IMR-90 (cell line): Measurements from ENCODE around the gene LMO2. TPM values are rescaled to one million over a fixed set of nuclear protein-coding genes. Genes with fewer than 3 reads are reported as not detected.

ENCODE experiments used
- ATAC-seq: fragments of 200-7000 bp; cut with Tn5 transposase; 2 replicates; pipeline ENCODE4 v1.9.1; 2020; ENCODE audit warnings: low read depth, mild to moderate bottlenecking, moderate library complexity
- BruUV-seq: library from RNA; stranded (reverse); fragments of 400-500 nt; replicated peaks from 2 replicates; lab custom pipeline; 2021; lab: Mats Ljungman, UMichigan
- CTCF ChIA-PET: fragments of 300-600 bp; formaldehyde crosslinking; extraction: SDS; loops from one replicate; lab custom pipeline; 2021; ENCODE audit warnings: antibody characterized with exemption; lab: Yijun Ruan, JAX
- POLR2A ChIA-PET: fragments of 300-600 bp; sonication (Branson Sonifier 250); formaldehyde crosslinking; loops from one replicate; lab custom pipeline; 2022; ENCODE audit warnings: antibody characterized with exemption; ENCODE audit not compliant: unreplicated experiment; lab: Charles Lee
- DNase-seq: peaks from one replicate; pipeline ENCODE4 v3.0.0; 2013
- H2AFZ ChIP-seq: replicated peaks from 2 replicates; pipeline ENCODE3; 2013; ENCODE audit warnings: low read length, mild to moderate bottlenecking; ENCODE audit not compliant: poor library complexity
- H2AK5ac ChIP-seq: 2 replicates; pipeline ENCODE4 v1.6.1; 2013; ENCODE audit warnings: low read depth, low read length, inconsistent platforms
- H2AK9ac ChIP-seq: replicated peaks from 2 replicates; pipeline ENCODE3; 2013; ENCODE audit warnings: mild to moderate bottlenecking, low read depth, low read length, moderate library complexity; ENCODE audit not compliant: poor library complexity
- H2BK120ac ChIP-seq: 2 replicates; pipeline ENCODE4 v1.6.1; 2013; ENCODE audit warnings: low read depth, low read length, inconsistent platforms
- H2BK15ac ChIP-seq: 3 replicates; pipeline ENCODE4 v1.6.1; 2013; ENCODE audit warnings: low read depth, low read length, inconsistent platforms
- H2BK20ac ChIP-seq: 2 replicates; pipeline ENCODE4 v1.6.1; 2013; ENCODE audit warnings: low read depth, mild to moderate bottlenecking, inconsistent platforms, low read length, moderate library complexity
- H2BK5ac ChIP-seq: 2 replicates; pipeline ENCODE4 v1.6.1; 2013; ENCODE audit warnings: mild to moderate bottlenecking, low read depth, low read length, inconsistent platforms; ENCODE audit not compliant: poor library complexity, severe bottlenecking
- H3K14ac ChIP-seq: replicated peaks from 2 replicates; pipeline ENCODE4 v1.6.1; 2013; ENCODE audit warnings: low read depth, low read length, inconsistent platforms
- H3K18ac ChIP-seq: 2 replicates; pipeline ENCODE4 v1.6.1; 2013; ENCODE audit warnings: low read depth, low read length, control low read depth
- H3K23ac ChIP-seq: 2 replicates; pipeline ENCODE4 v1.6.1; 2013; ENCODE audit warnings: low read depth, low read length, inconsistent platforms
- H3K27ac ChIP-seq: 2 replicates; pipeline ENCODE4 v1.5.1; 2013; ENCODE audit warnings: mild to moderate bottlenecking, control low read depth, low read length; ENCODE audit not compliant: insufficient read depth
- H3K27me3 ChIP-seq: 2 replicates; pipeline ENCODE4 v1.6.1; 2013; ENCODE audit warnings: low read length; ENCODE audit not compliant: control insufficient read depth, insufficient read depth
- H3K36me3 ChIP-seq: 2 replicates; pipeline ENCODE4 v1.6.1; 2013; ENCODE audit warnings: low read length, mixed read lengths; ENCODE audit not compliant: control insufficient read depth, insufficient read depth
- H3K4ac ChIP-seq: 2 replicates; pipeline ENCODE4 v1.6.1; 2013; ENCODE audit warnings: low read depth, low read length, inconsistent platforms
- H3K4me1 ChIP-seq: 2 replicates; pipeline ENCODE4 v1.6.1; 2013; ENCODE audit warnings: low read length, mixed read lengths; ENCODE audit not compliant: control insufficient read depth, insufficient read depth
- H3K4me2 ChIP-seq: 2 replicates; pipeline ENCODE4 v1.6.1; 2013; ENCODE audit warnings: low read depth, mild to moderate bottlenecking, control low read depth, low read length, moderate library complexity
- H3K4me3 ChIP-seq: 2 replicates; pipeline ENCODE4 v1.5.1; 2013; ENCODE audit warnings: low read depth, mild to moderate bottlenecking, control low read depth, low read length, moderate library complexity; ENCODE audit not compliant: insufficient read depth
- H3K56ac ChIP-seq: 2 replicates; pipeline ENCODE4 v1.6.1; 2013; ENCODE audit warnings: low read length, inconsistent platforms; ENCODE audit not compliant: insufficient read depth; ENCODE audit errors: extremely low read depth
- H3K79me1 ChIP-seq, 2 experiments: 2 replicates each; pipeline ENCODE4 v1.6.1; 2013; ENCODE audit warnings: low read length in 2 of 2, inconsistent platforms in 1 of 2, low read depth in 1 of 2
- H3K9ac ChIP-seq: 2 replicates; pipeline ENCODE4 v1.6.1; 2013; ENCODE audit warnings: low read depth, low read length, control low read depth
- H3K9me1 ChIP-seq: 2 replicates; pipeline ENCODE4 v1.6.1; 2013; ENCODE audit warnings: low read length, inconsistent platforms; ENCODE audit not compliant: insufficient read depth
- H3K9me3 ChIP-seq: 2 replicates; pipeline ENCODE4 v1.6.1; 2013; ENCODE audit warnings: low read length; ENCODE audit not compliant: control insufficient read depth, insufficient read depth
- H4K20me1 ChIP-seq: 2 replicates; pipeline ENCODE4 v1.6.1; 2013; ENCODE audit warnings: low read length, inconsistent platforms; ENCODE audit not compliant: insufficient read depth
- H4K5ac ChIP-seq: 2 replicates; pipeline ENCODE4 v1.6.1; 2013; ENCODE audit warnings: mild to moderate bottlenecking, low read depth, low read length, control low read depth
- H4K8ac ChIP-seq, 2 experiments: 2 replicates each; pipeline ENCODE4 v1.6.1; 2013; ENCODE audit warnings: low read depth in 2 of 2, low read length in 2 of 2, control low read depth in 1 of 2, inconsistent platforms in 1 of 2
- H4K91ac ChIP-seq: 2 replicates; pipeline ENCODE4 v1.6.1; 2013; ENCODE audit warnings: low read depth, low read length, inconsistent platforms; ENCODE audit not compliant: insufficient read depth
- BHLHE40 ChIP-seq: fragments of 150-350 bp; IDR thresholded peaks from 2 replicates; pipeline ENCODE4 v1.6.1; 2016; ENCODE audit warnings: mild to moderate bottlenecking, low read depth, low read length
- CTCF ChIP-seq: conservative IDR thresholded peaks from 2 replicates; pipeline ENCODE4 v1.5.1; 2012; ENCODE audit warnings: mild to moderate bottlenecking, low read depth, low read length, improper control_type of control experiment
- NFE2L2 ChIP-seq: fragments of 150-350 bp; IDR thresholded peaks from 2 replicates; pipeline ENCODE4 v1.6.1; 2016; ENCODE audit warnings: low read depth, mild to moderate bottlenecking, low read length
- RAD21 ChIP-seq: IDR thresholded peaks from 2 replicates; pipeline ENCODE4 v1.6.1; 2012; ENCODE audit warnings: low read length, improper control_type of control experiment
- RCOR1 ChIP-seq: IDR thresholded peaks from 2 replicates; pipeline ENCODE4 v1.6.1; 2012; ENCODE audit warnings: mild to moderate bottlenecking, low read length, improper control_type of control experiment; ENCODE audit not compliant: insufficient replicate concordance
- USF2 ChIP-seq: fragments of 150-350 bp; IDR thresholded peaks from 2 replicates; pipeline ENCODE4 v1.6.1; 2017; ENCODE audit warnings: mild to moderate bottlenecking, antibody characterized with exemption, low read length, low read depth
- WGBS, 2 experiments: methylation state at CpG; one replicate each; pipeline versions ENCODE4 v1.1.5 to v1.1.7; 2013; ENCODE audit warnings: missing lambda C conversion rate in 2 of 2; ENCODE audit not compliant: insufficient read length in 1 of 2; ENCODE audit errors: extremely low coverage in 2 of 2; 5-methylcytosine and 5-hydroxymethylcytosine counted together
- dilution Hi-C: fragments of 300-500 bp; cut with HindIII; formaldehyde crosslinking; loops from one replicate; pipeline ENCODE4 v1.14.3; 2018; ENCODE audit warnings: low sequenced_read_pairs; ENCODE audit not compliant: unreplicated experiment
- in situ Hi-C: fragments of 300-500 bp; cut with MboI; formaldehyde crosslinking; loops from 3 replicates; pipeline ENCODE4 v1.14.3; 2019; ENCODE audit warnings: low sequenced_read_pairs, inconsistent platforms, mixed read lengths
- intact Hi-C: fragments of 100-400 bp; cut with micrococcal nuclease; formaldehyde crosslinking; loops from 2 replicates; pipeline ENCODE4 v1.10.0; 2022
- polyA plus RNA-seq, 3 experiments: library from polyadenylated mRNA; depleted of rRNA; stranded (reverse); fragments of >200 nt; gene quantifications; 2 replicates each; pipeline ENCODE4 v1.2.3, GENCODE V29; 2012; ENCODE audit warnings: low replicate concordance in 1 of 3
- total RNA-seq: library from RNA; depleted of rRNA; stranded (reverse); fragments of >200 nt; gene quantifications from 2 replicates; pipeline ENCODE4 v1.2.3, GENCODE V29; 2012

LMO2 gene
- total and polyA plus RNA-seq, 2 of the 4 experiments (the other 2 are of a cell fraction): not detected

GRCh38 chr11:33940538-33940815 lies 48.6 kb upstream of the LMO2 start:
- no peak for ATAC-seq
- POLR2A ChIA-PET: no interaction called here
- H3K4ac ChIP-seq: no peak overlapping the region
- H3K27ac ChIP-seq: no peak overlapping the region
- no peak overlapping the region for H2AFZ ChIP-seq
- no peaks in the 10 kb centered on the region for H3K9me1 ChIP-seq
- no peak overlapping the region for H4K91ac ChIP-seq
- no peaks in the 10 kb centered on the region for H4K20me1 ChIP-seq
- H3K56ac ChIP-seq: no peak overlapping the region
- H4K8ac ChIP-seq: no peak overlapping the region
- no peak overlapping the region for H3K18ac ChIP-seq
- CTCF ChIA-PET: no interaction called here
- in situ Hi-C loops: no loop called here
- H2BK20ac ChIP-seq: no peak overlapping the region
- no peak overlapping the region for H3K4me3 ChIP-seq
- no peak overlapping the region for H3K4me2 ChIP-seq
- no peak overlapping the region for H3K23ac ChIP-seq
- peaks cover 2% of the 10 kb centered on the region; the same call in 1 of the 2 replicates for H3K27me3 ChIP-seq
- no peak overlapping the region for H3K9ac ChIP-seq
- no peak overlapping the region for H2BK15ac ChIP-seq
- TF ChIP-seq RCOR1 (no peak), USF2 (no peak), BHLHE40 (no peak), NFE2L2 (no peak), CTCF (no peak), RAD21 (no peak)
- H2BK5ac ChIP-seq: no peak overlapping the region
- no peaks in the 10 kb centered on the region for H3K36me3 ChIP-seq
- WGBS, 2 experiments: 93% methylated on average over 2 of the region's 2 CpGs; no CpG with 5 or more reads in 1 of the 2 experiments
- H2BK120ac ChIP-seq: no peak overlapping the region
- BruUV-seq: no TSS peak
- H2AK9ac ChIP-seq: no peak overlapping the region
- H3K79me1 ChIP-seq: no peaks in the 10 kb centered on the region
- no peak for DNase-seq
- dilution Hi-C loops: no loop called here
- intact Hi-C loops: no loop called here
- H4K5ac ChIP-seq: no peak overlapping the region
- peaks cover 3% of the 10 kb centered on the region for H3K4me1 ChIP-seq
- H3K9me3 ChIP-seq: no peaks in the 10 kb centered on the region
- H2AK5ac ChIP-seq: no peak overlapping the region
- H3K14ac ChIP-seq: no peak overlapping the region
